ENCODE results near the gene LZTS2. TPM values are rescaled to one million over a fixed set of nuclear protein-coding genes. Genes with fewer than 3 reads are reported as not detected.

Gene LZTS2
- total RNA-seq, 1 experiment from 2014 or later, result 49.1 TPM

- ChIA-PET CTCF (no interaction called here), POLR2A (ENCODE audit: low non-redundant PET) (no interaction called here)
- peaks cover 8% of the 10 kb centered on the region for H3K36me3 ChIP-seq (ENCODE audit: insufficient read depth, low read length, poor library complexity, severe bottlenecking)
- no TSS peak for BruUV-seq (replicated peaks)
- H3K4me3 ChIP-seq (ENCODE audit: low read depth, low read length, poor library complexity, severe bottlenecking), result no peak overlapping the region
- H3K4me1 ChIP-seq (ENCODE audit: insufficient read depth, low read length, poor library complexity, severe bottlenecking), result peaks cover 5% of the 10 kb centered on the region
- H3K9me3 ChIP-seq (ENCODE audit: low read depth, low read length, poor library complexity, severe bottlenecking), result no peaks in the 10 kb centered on the region
- H3K27ac ChIP-seq (ENCODE audit: low read depth, low read length, poor library complexity, severe bottlenecking), result no peak overlapping the region
- intact Hi-C loops (cut with micrococcal nuclease; ENCODE audit: unreplicated experiment), result no loop called here
- no peak for TF ChIP-seq EZH2 (IDR thresholded peaks at IDR 0.05; ENCODE audit: borderline replicate concordance, low read depth, low read length, poor library complexity, severe bottlenecking)
- TF ChIP-seq CTCF (conservative IDR thresholded peaks at IDR 0.05; ENCODE audit: low read depth, low read length), result no peak
- no peaks in the 10 kb centered on the region for H3K27me3 ChIP-seq (replicated peaks; ENCODE audit: insufficient read depth, low read depth, low read length, poor library complexity)
- DNase-seq (ENCODE audit: low spot score), result no peak
Observed at GRCh38 chr10:100967332-100967731, 32.3 kb upstream of the LZTS2 start.

GRCh38 chr10:100968062-100968736 lies 31.4 kb upstream of the LZTS2 start:
- H3K4me3 ChIP-seq (ENCODE audit: low read depth, low read length, poor library complexity, severe bottlenecking), result no peak overlapping the region
- intact Hi-C loops (cut with micrococcal nuclease; ENCODE audit: unreplicated experiment), result no loop called here
- no peak overlapping the region for H3K27ac ChIP-seq (ENCODE audit: low read depth, low read length, poor library complexity, severe bottlenecking)
- no peaks in the 10 kb centered on the region for H3K9me3 ChIP-seq (ENCODE audit: low read depth, low read length, poor library complexity, severe bottlenecking)
- no TSS peak for BruUV-seq (replicated peaks)
- CTCF ChIA-PET, result interaction anchor here (1.1 kb wide), 1 partner anchor 47 kb away, joined by 3 read pairs; no protein-coding TSS in a partner anchor
- no peak for DNase-seq (ENCODE audit: low spot score)
- TF ChIP-seq EZH2 (IDR thresholded peaks at IDR 0.05; ENCODE audit: borderline replicate concordance, low read depth, low read length, poor library complexity, severe bottlenecking) (no peak), CTCF (conservative IDR thresholded peaks at IDR 0.05; ENCODE audit: low read depth, low read length) (no peak)
- no peaks in the 10 kb centered on the region for H3K27me3 ChIP-seq (replicated peaks; ENCODE audit: insufficient read depth, low read depth, low read length, poor library complexity)
- POLR2A ChIA-PET (ENCODE audit: low non-redundant PET), result no interaction called here
- H3K36me3 ChIP-seq (ENCODE audit: insufficient read depth, low read length, poor library complexity, severe bottlenecking), result no peaks in the 10 kb centered on the region
- peaks cover 5% of the 10 kb centered on the region for H3K4me1 ChIP-seq (ENCODE audit: insufficient read depth, low read length, poor library complexity, severe bottlenecking)

- BruUV-seq (replicated peaks), result no TSS peak
- CTCF ChIA-PET, result interaction anchor here (0.7 to 1.1 kb wide), 2 partner anchors 45 to 46 kb away, joined by 3 to 4 read pairs; no protein-coding TSS in a partner anchor
- POLR2A ChIA-PET (ENCODE audit: low non-redundant PET), result no interaction called here
- H3K9me3 ChIP-seq (ENCODE audit: low read depth, low read length, poor library complexity, severe bottlenecking), result no peaks in the 10 kb centered on the region
- no peak for DNase-seq (ENCODE audit: low spot score)
- no peaks in the 10 kb centered on the region for H3K36me3 ChIP-seq (ENCODE audit: insufficient read depth, low read length, poor library complexity, severe bottlenecking)
- peak overlapping the region; percentile 69 for H3K4me3 ChIP-seq (ENCODE audit: low read depth, low read length, poor library complexity, severe bottlenecking)
- TF ChIP-seq CTCF (conservative IDR thresholded peaks at IDR 0.05; ENCODE audit: low read depth, low read length) (no peak), EZH2 (IDR thresholded peaks at IDR 0.05; ENCODE audit: borderline replicate concordance, low read depth, low read length, poor library complexity, severe bottlenecking) (no peak)
- intact Hi-C loops (cut with micrococcal nuclease; ENCODE audit: unreplicated experiment), result loop anchor here (1.0 kb wide), 1 partner anchor 45 kb away; no protein-coding TSS in a partner anchor
- no peaks in the 10 kb centered on the region for H3K27me3 ChIP-seq (replicated peaks; ENCODE audit: insufficient read depth, low read depth, low read length, poor library complexity)
- peaks cover 5% of the 10 kb centered on the region for H3K4me1 ChIP-seq (ENCODE audit: insufficient read depth, low read length, poor library complexity, severe bottlenecking)
- H3K27ac ChIP-seq (ENCODE audit: low read depth, low read length, poor library complexity, severe bottlenecking), result peak overlapping the region; percentile 58
Observed at GRCh38 chr10:100968863-100969186, 30.8 kb upstream of the LZTS2 start.
